NCI-H526 treated with DMSO at 0.1 percent for 48 hours (cell line): ENCODE data around the gene SLC25A44.
"Not testable (repeated sequence)": the region's sequence is repeated elsewhere in the genome, so short reads cannot be mapped to it uniquely, and the experiment has no call there.

Experiments used
- DNase-seq: peaks from one replicate; lab custom pipeline; 2025; lab: John Stamatoyannopoulos, UW

The SLC25A44 gene

GRCh38 chr1:156163712-156164111 is 30.2 kb upstream of the SLC25A44 start:
- DNase-seq: no peak

GRCh38 chr1:156164125-156164831 is 29.6 kb upstream of the SLC25A44 start:
- DNase-seq: peak; percentile 53

- no peak for DNase-seq
Measured at GRCh38 chr1:156165083-156165482, 28.8 kb upstream of the SLC25A44 start.

- no peak for DNase-seq
Measured at GRCh38 chr1:156167536-156167935, 26.4 kb upstream of the SLC25A44 start.

GRCh38 chr1:156172696-156173470 is 21.0 kb upstream of the SLC25A44 start:
- DNase-seq: no peak

GRCh38 chr1:156176610-156177210 is 17.2 kb upstream of the SLC25A44 start:
- DNase-seq: no peak

- no peak for DNase-seq
Measured at GRCh38 chr1:156177919-156178654, 15.8 kb upstream of the SLC25A44 start.

GRCh38 chr1:156180471-156180870 is 13.4 kb upstream of the SLC25A44 start:
- DNase-seq: no peak

GRCh38 chr1:156181391-156181924 is 12.4 kb upstream of the SLC25A44 start:
- DNase-seq: not testable (repeated sequence)

GRCh38 chr1:156182010-156182779 is 11.7 kb upstream of the SLC25A44 start:
- DNase-seq: not testable (repeated sequence)

- not testable (repeated sequence) for DNase-seq
Measured at GRCh38 chr1:156186347-156187177, 7.3 kb upstream of the SLC25A44 start.

- not testable (repeated sequence) for DNase-seq
Measured at GRCh38 chr1:156190265-156190664, 3.6 kb upstream of the SLC25A44 start.

GRCh38 chr1:156191292-156191964 is 2.5 kb upstream of the SLC25A44 start:
- no peak for DNase-seq

- DNase-seq: no peak
Measured at GRCh38 chr1:156193208-156193487, 756 bp upstream of the SLC25A44 start.

- DNase-seq: no peak
Measured at GRCh38 chr1:156194300-156194652, 372 bp downstream of the SLC25A44 start.

- DNase-seq: no peak
Measured at GRCh38 chr1:156195853-156196252, 1.9 kb downstream of the SLC25A44 start.

GRCh38 chr1:156196445-156196844 is 2.5 kb downstream of the SLC25A44 start:
- no peak for DNase-seq

- no peak for DNase-seq
Measured at GRCh38 chr1:156198831-156199349, 5.0 kb downstream of the SLC25A44 start.

- DNase-seq: no peak
Measured at GRCh38 chr1:156200044-156200443, 6.1 kb downstream of the SLC25A44 start.

GRCh38 chr1:156203331-156203730 is 9.4 kb downstream of the SLC25A44 start:
- no peak for DNase-seq
